ENCODE data around the gene INCENP.

DNA sequence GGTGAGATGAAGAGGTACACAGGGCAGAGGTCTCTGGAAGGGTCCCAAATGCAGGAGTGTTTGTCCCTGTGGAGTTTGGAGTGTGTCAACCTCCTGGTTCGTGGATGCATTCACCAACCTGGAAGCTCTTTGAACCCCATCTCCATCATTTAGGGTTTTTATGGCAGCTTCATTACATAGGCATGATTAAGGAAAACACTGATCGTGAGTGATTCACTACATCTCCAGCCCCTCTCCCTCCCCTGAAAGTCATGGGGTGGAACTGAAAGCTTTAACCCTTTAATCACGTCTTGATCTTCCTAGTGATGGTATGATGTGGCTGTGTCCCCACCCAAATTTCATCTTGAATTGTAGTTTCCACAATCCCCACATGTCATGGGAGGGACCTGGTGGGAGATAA, 19.8 kb upstream of the INCENP start:
- TF ChIP-seq, protein P1, sequence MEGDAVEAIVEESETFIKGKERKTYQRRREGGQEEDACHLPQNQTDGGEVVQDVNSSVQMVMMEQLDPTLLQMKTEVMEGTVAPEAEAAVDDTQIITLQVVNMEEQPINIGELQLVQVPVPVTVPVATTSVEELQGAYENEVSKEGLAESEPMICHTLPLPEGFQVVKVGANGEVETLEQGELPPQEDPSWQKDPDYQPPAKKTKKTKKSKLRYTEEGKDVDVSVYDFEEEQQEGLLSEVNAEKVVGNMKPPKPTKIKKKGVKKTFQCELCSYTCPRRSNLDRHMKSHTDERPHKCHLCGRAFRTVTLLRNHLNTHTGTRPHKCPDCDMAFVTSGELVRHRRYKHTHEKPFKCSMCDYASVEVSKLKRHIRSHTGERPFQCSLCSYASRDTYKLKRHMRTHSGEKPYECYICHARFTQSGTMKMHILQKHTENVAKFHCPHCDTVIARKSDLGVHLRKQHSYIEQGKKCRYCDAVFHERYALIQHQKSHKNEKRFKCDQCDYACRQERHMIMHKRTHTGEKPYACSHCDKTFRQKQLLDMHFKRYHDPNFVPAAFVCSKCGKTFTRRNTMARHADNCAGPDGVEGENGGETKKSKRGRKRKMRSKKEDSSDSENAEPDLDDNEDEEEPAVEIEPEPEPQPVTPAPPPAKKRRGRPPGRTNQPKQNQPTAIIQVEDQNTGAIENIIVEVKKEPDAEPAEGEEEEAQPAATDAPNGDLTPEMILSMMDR (IDR thresholded peaks at IDR 0.05) = no peak
- TF ChIP-seq POLR2A (IDR thresholded peaks at IDR 0.05) = no peak

Data from lower leg skin (tissue), 3 donors.